Raji (cell line): ENCODE data around the gene MITF.

Experiments
- POLR2A ChIP-seq: IDR thresholded peaks from 2 replicates; pipeline ENCODE4 v1.6.1; 2011; ENCODE audit warnings: low read depth, low read length, control low read depth; ENCODE audit not compliant: insufficient read depth

MITF gene

DNA sequence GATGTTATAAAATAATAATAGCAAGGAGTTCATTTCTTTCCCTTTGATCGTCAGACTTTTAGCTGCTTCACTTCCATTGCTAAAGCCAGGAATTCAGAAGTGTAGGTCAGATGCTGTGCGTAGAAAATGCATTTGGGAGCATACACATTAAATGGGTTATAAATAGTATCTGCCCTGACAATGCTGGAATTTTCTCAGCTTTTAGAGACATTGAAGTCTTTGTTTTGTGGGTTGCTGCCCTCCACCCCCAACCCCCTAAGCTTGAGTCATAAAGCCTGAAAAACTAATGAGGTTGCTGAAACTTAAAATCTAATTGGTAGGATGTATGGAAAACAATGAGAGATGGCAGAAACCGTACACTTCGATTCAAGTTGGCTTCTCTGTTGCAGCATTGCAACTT is 81.9 kb downstream of the MITF start:
- TF ChIP-seq POLR2A, result no peak

DNA sequence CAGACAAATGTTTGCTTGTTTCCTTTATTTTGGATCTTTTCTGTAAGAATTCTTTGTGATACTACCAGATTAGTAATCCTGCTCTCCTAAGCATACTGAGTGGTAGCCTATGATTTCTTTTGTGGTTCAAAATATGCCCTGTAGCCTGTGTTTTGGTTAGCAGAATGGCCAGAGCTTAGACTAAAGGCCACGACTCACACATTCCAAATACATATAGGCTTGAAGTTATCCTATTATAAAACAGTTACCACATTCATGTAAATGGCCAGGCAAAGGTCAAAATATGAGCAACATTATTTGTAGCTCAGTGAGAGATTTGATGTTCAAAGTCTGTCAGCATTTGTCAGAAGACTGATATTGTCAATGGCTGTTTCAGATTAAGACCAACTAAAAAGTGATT is 84.5 kb downstream of the MITF start:
- TF ChIP-seq POLR2A, result no peak

DNA sequence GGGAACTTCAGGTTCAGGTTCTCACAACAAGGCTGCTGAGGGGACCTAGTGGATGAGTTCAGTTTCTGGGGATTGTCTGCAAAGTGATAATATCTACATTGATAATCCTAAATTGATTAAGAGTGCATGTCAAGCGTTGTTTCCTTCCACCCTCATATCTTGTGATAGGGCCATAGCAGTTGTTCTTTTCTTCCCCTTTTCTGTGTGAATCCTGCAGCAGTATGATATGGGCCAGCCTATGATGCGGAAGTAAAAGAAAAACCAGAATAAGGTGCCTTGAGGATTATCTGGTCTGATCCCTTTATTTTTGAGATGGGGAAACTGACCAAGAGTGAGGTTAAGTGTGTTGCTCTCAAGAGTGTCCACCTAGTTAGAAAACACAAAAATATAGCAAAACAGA is 86.2 kb downstream of the MITF start:
- TF ChIP-seq POLR2A, result no peak

DNA sequence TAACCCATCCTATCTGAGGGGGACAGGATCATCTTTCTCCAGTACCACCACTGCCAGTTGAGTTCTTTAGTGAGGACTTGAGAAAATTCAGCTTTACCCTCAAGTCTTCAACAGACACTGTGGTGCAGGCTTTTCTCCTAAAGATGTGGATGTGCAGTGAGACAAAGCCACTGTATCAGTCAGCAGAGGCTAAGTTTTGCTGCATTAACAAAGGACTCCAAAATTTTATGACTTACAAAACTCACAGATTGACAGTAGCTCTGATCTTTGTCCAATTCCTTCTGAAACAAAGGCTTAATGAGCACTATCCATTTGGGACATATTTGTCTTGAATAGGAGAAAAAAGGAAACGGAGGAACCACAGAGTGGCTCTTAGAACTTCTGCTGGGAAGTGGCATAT is 87.9 kb downstream of the MITF start:
- no peak for TF ChIP-seq POLR2A

DNA sequence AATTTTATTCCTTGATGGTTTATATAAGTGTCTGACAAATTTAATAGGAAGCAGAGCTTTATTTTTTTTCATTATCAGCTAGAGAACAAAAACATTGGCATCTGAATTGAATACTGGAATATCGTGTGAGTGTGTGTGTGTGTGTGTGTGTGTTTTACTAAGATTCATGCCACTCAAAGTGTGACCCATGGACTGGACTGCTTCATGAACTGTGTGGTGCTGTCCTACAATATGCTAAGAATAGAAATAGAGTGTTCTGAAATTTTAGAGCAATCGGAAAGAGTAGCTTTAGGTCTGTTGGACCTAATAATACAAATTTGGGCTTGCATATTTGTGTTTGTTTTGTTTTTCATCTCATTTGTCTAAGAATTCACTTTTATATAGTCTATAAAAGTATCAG is 89.6 kb downstream of the MITF start:
- TF ChIP-seq POLR2A, result no peak

DNA sequence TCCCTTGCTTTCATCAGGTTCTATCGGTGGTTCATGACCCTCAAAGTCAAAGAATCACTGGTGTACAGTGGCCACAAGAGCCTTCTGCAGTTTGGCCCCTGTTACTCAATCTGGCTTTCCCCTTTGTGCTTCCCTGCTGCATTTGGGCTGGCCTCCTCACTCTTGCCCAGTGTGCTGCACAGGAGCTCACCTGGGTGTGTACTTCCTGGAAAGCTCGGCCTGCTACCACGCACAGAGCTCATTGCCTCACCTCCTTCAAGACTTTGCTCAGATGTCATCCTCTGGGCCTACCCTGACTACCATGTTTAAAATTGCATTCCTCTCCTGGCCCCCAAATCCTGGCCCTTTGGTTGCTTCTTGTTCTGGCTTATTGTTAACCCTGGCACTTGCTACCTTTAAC is 90.9 kb downstream of the MITF start:
- no peak for TF ChIP-seq POLR2A

DNA sequence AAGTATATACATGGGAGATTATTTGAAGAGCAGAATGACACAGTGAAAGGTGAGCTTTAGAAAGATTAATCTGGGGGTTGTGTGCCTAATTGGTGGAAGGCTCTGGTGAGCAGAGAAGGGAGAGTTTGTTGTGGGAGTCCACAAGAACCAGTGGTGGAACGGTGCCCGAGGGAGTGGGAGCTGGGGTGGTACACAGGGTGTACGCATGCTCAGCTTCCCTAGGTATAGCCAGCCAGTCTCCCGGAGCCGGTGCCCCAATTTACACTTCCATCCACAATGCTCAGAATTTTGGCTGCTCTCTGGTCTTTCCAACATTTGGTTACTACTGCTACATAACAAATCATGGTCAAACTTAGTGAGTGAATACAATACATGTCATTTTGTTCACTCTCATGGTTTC is 92.5 kb downstream of the MITF start:
- TF ChIP-seq POLR2A, result no peak

DNA sequence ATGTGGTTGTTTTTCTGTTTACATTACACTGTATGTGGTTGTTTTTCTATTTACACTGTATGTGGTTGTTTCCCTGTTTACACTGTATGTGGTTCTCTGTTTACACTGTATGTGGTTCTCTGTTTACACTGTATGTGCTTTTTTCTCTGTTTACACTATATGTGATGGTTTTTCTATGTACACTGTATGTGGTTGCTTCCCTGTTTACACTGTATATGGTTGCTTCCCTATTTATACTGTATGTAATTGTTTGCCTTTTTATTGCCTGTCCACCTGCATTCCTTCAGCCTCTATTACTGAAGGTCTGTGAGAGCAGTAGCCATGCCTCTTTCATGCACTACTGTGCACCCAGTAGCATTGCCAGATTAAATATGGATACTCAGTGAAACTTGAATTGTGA is 94.3 kb downstream of the MITF start:
- no peak for TF ChIP-seq POLR2A

DNA sequence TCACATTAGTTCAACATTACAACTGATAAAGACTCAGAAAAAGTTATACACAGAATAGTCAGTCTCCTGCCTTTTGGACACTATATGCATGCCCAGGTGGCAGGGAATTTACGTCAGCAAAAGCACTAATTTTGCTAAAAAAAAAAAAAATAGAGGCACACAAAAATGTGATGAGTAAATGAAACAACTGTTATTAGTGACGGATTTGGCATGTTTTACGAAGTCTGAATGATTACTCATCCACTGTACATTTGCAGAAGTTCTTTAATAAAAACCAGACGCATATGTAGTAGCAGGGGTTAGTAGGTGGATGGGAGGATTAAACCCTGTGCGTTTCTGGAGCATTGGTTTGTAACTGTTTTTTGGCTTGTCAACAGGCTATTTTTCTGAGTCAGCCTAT is 99.0 kb downstream of the MITF start:
- no peak for TF ChIP-seq POLR2A

DNA sequence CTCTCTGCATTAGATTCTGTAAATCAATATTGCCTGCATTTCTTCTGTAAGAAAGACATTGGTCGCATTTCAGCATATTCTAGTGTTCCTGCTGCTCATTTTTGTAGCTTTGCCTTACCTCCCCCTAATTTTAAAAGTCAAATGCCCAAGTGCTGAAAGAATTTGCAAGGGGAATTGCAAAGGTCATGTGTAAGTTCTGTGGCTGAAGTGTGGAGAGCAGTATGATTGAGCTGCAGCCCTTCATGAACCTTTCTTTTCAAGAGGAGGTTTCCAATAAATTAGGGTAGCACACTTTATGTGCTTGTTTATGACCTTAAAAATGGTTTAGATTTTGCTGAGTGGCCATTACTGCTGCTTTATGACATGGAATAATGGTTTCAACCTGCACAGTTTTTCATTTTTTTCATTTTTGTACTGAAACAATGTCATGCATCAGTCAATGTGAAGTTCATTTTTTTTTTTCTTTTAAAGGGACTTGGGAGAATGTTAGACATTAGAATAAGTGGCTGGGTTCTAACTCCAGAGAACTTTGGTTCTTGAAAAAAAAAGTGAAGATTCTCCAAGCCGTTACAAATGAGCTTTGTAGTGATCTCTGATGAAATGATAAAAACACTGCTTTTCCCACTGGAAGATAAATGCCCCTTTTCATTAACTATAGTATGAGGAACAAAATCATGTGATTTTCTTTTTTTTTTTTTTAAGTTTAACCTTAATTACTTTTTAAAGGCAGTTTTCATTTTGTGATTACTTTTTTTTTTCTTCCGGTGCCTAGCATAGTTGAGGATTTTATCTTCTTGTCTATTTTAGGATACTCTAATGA is 99.6 kb downstream of the MITF start:
- TF ChIP-seq POLR2A, result no peak

DNA sequence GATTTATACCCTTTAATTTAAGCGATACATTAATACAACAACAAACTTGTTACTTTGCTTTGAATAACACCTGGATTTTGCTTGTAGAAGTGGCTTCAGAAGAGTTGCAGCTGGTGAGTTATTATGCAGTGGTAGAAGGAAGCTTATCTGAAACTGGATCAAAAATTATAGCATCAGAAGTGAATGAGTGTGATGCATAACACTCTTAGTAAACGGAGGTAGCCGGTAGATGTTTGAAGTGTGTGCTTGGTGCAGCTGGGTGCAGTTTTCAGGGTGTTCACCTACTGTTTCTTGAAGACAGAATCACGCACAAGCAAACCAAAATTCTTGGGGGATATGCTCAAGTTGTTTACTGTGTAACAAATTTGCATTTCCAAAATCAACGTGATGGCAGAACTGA is 103.1 kb downstream of the MITF start:
- no peak for TF ChIP-seq POLR2A

DNA sequence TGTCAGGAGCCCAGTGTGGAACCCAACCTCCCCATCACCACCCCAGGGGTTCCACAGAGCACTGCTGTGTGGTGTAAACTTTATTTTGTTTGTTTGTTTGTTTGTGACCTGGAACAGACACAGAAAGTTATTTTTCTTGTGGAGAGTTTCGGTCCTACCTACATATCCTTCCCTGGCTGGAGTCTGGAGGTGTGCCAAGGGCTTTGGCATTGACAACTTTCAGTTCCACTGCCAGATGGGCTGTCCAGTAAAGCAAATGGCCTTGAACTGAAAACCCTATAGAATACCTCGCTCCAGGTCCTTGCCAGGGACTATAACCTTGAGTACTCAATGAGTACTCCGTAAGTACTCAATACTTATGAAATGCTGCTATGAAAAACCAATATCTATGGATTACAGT is 103.5 kb downstream of the MITF start:
- TF ChIP-seq POLR2A, result no peak

DNA sequence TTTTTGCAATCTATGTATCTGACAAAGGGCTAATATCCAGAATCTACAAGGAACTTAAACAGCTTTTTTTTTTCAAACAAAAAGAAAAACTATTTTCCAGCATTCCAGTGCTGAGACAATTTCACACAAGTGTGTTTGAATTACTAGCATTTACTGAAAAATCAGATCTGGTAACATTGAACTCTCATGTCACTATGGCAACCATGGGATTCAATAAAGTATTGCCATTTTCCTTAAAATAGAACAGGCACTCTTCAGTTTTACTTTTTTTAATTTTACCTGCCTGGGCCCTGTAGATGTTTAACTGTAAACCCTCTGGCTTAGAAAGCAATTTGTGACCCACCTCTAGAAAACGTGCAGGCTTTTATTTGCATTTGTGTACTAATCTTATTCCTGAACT is 105.4 kb downstream of the MITF start:
- no peak for TF ChIP-seq POLR2A

DNA sequence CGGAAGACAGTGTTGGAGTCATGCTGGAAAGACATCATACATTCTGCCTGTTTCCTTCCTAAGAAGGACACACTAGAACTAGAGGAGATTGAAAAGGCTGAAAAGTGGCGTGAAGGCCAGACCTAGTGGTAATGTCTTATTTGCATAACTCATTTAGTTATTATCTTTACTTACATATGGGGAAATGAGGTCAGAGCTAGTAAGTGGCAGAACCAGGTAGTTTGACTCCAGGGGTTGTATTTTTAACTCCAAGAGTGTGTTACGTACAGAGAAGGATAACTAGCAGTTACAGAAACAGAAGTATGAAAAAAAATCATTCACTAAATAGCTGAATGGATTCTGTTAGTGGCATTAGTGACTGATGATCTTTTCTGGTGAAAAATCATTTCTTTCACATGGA is 108.0 kb downstream of the MITF start:
- TF ChIP-seq POLR2A, result no peak

DNA sequence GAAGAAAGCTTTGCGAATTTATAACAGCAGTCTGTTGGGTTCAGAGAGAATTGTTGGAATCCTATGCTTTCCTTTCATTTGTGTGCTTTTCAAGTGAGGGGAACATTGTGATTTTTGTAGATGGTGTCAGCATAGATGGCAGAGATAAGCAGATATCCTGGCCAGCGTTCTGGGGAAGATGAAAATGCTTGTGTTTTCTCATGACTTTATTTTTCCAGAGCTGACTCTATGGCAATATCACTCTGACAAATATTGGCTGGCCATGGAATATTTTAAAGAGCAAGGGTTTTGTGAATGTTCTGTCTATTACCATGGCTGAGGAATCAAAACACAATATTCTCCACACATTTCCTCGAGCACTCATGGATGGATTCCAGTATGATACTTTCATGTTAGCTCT is 108.8 kb downstream of the MITF start:
- TF ChIP-seq POLR2A, result no peak

DNA sequence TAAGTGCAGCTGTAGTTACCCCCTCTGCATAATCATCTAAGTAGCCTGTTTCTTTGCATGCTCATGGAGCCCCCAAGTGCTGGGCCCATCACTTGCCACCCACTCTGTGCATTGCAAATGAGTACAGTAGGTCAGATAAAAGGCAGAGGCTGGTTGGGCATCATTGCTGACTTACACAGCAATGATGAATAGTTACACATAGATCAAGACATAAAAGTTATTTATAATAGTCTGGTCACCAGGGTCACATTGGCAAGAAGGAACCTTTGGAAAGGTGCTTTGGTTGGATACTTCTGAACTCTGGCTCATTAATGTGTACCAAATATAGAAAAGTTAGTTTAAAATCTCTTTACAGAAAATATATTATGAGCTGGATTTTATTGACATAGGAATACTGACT is 111.6 kb downstream of the MITF start:
- no peak for TF ChIP-seq POLR2A

DNA sequence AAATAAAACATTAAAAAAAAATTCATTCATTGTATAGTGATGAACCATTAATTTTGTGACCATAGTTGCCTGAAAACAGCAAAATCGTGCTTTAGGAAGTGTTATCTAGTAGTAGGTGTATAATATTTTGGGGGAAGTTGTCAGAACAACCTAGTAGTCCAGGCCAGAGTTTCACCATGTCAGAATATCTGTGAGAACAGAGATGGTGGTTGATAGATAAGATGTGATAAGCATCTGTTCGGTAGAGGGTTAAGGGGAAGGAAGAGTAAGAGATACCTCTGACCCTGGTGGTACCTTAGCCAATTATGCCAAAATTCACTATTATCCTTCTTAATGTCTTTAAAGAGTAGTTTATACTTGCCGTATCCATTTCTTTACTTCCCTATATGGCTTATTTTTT is 113.8 kb downstream of the MITF start:
- no peak for TF ChIP-seq POLR2A
